Erythroblast (primary cell): ENCODE results near the gene ADAT2.

Experiments used
- GATA1 ChIP-seq: IDR thresholded peaks from 2 replicates; pipeline ENCODE4 v1.6.1; 2011; ENCODE audit warnings: low read depth, mild to moderate bottlenecking, control low read depth, low read length, moderate library complexity
- POLR2A ChIP-seq: IDR thresholded peaks from 2 replicates; pipeline ENCODE4 v1.6.1; 2011; ENCODE audit warnings: mild to moderate bottlenecking, low read length

GRCh38 chr6:143400258-143401067 is 50.0 kb downstream of the ADAT2 start:
- TF ChIP-seq POLR2A = no peak
- TF ChIP-seq GATA1 = no peak
